GM10248 (cell line): ENCODE results near the gene BPIFB6.

ENCODE experiments used
- CTCF ChIA-PET: fragments of 300-600 bp; sonication (Branson Sonifier 250); formaldehyde crosslinking; extraction: SDS; loops from one replicate; lab custom pipeline; 2021; ENCODE audit warnings: antibody characterized with exemption; lab: Yijun Ruan, JAX
- POLR2A ChIA-PET: fragments of 350-650 bp; sonication (Branson Sonifier 250); formaldehyde crosslinking; extraction: SDS; loops from one replicate; lab custom pipeline; 2020; ENCODE audit warnings: antibody characterized with exemption; lab: Yijun Ruan, JAX
- DNase-seq: peaks from one replicate; pipeline ENCODE4 v3.0.0; 2012; ENCODE audit errors: extremely low spot score
- CTCF ChIP-seq: IDR thresholded peaks from 2 replicates; pipeline ENCODE4 v1.5.1; 2012; ENCODE audit warnings: mild to moderate bottlenecking, low read depth; ENCODE audit errors: extremely low read depth, missing control alignments, control extremely low read depth

The BPIFB6 gene

GRCh38 chr20:33068251-33068939, 36.9 kb downstream of the BPIFB6 start:
- ChIA-PET POLR2A (no interaction called here), CTCF (interaction anchor here (1.3 to 1.4 kb wide), 2 partner anchors 10 to 166 kb away, joined by 4 read pairs; no protein-coding TSS in a partner anchor)
- no peak for DNase-seq
- no peak for TF ChIP-seq CTCF

GRCh38 chr20:33069673-33070072, 38.2 kb downstream of the BPIFB6 start:
- ChIA-PET POLR2A (no interaction called here), CTCF (no interaction called here)
- DNase-seq: no peak
- TF ChIP-seq CTCF: no peak

GRCh38 chr20:33070111-33071053, 38.9 kb downstream of the BPIFB6 start:
- ChIA-PET CTCF (no interaction called here), POLR2A (no interaction called here)
- no peak for TF ChIP-seq CTCF
- no peak for DNase-seq

- DNase-seq: no peak
- TF ChIP-seq CTCF: no peak
- ChIA-PET POLR2A (no interaction called here), CTCF (no interaction called here)
These were observed 39.8 kb downstream of the BPIFB6 start for GRCh38 chr20:33071198-33071597.

GRCh38 chr20:33072362-33072761, 40.9 kb downstream of the BPIFB6 start:
- no peak for DNase-seq
- ChIA-PET CTCF (no interaction called here), POLR2A (no interaction called here)
- no peak for TF ChIP-seq CTCF

GRCh38 chr20:33072813-33073212, 41.4 kb downstream of the BPIFB6 start:
- ChIA-PET CTCF (interaction anchor here (1.4 kb wide), 1 partner anchor 170 kb away, joined by 3 read pairs; no protein-coding TSS in a partner anchor), POLR2A (no interaction called here)
- TF ChIP-seq CTCF: no peak
- DNase-seq: no peak
